ENCODE data around the gene PDE10A. TPM values are rescaled to one million over a fixed set of nuclear protein-coding genes. Genes with fewer than 3 reads are reported as not detected.

Gene PDE10A
- total and polyA plus RNA-seq, 4 donors: 1.0 to 6.2 (median 3.0) TPM

- DNase-seq: no peak
- no peak overlapping the region for H3K27ac ChIP-seq (ENCODE audit: low read depth in 1 of 2, low read length in 1 of 2)
- ATAC-seq (ENCODE audit: insufficient read depth, low FRiP score): no peak
- TF ChIP-seq, protein P1, sequence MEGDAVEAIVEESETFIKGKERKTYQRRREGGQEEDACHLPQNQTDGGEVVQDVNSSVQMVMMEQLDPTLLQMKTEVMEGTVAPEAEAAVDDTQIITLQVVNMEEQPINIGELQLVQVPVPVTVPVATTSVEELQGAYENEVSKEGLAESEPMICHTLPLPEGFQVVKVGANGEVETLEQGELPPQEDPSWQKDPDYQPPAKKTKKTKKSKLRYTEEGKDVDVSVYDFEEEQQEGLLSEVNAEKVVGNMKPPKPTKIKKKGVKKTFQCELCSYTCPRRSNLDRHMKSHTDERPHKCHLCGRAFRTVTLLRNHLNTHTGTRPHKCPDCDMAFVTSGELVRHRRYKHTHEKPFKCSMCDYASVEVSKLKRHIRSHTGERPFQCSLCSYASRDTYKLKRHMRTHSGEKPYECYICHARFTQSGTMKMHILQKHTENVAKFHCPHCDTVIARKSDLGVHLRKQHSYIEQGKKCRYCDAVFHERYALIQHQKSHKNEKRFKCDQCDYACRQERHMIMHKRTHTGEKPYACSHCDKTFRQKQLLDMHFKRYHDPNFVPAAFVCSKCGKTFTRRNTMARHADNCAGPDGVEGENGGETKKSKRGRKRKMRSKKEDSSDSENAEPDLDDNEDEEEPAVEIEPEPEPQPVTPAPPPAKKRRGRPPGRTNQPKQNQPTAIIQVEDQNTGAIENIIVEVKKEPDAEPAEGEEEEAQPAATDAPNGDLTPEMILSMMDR (IDR thresholded peaks at IDR 0.05; ENCODE audit: control extremely low read depth, extremely low read depth): no peak
- 88 to 91% methylated on average over 7 of the region's 7 CpGs for WGBS, 2 donors
- no peaks in the 10 kb centered on the region for H3K9me3 ChIP-seq (ENCODE audit: control insufficient read depth in 4 of 4, insufficient read depth in 3 of 4, low read length in 3 of 4)
- no peak overlapping the region for H3K4me3 ChIP-seq
- no peak overlapping the region for H3K9ac ChIP-seq (ENCODE audit: insufficient read depth in 1 of 2, low read length in 2 of 2)
- peaks cover 0 to 6% (median 0%) of the 10 kb centered on the region in 4 donors for H3K36me3 ChIP-seq (ENCODE audit: control insufficient read depth in 4 of 4, insufficient read depth in 4 of 4, low read length in 4 of 4)
- H3K27me3 ChIP-seq (ENCODE audit: control insufficient read depth in 3 of 3, insufficient read depth in 3 of 3, low read length in 2 of 3): no peaks in the 10 kb centered on the region
- H3K4me1 ChIP-seq (ENCODE audit: control insufficient read depth in 5 of 5, insufficient read depth in 5 of 5, low read length in 5 of 5): no peaks in the 10 kb centered on the region
These were observed 259.9 kb downstream of the PDE10A start for GRCh38 chr6:165403006-165403595.

GRCh38 chr6:165401092-165401491 lies 261.9 kb downstream of the PDE10A start:
- Histone ChIP-seq H3K9ac (ENCODE audit: insufficient read depth in 1 of 2, low read length in 2 of 2) (no peak overlapping the region), H3K27me3 (ENCODE audit: control insufficient read depth in 3 of 3, insufficient read depth in 3 of 3, low read length in 2 of 3) (no peaks in the 10 kb centered on the region), H3K9me3 (ENCODE audit: control insufficient read depth in 4 of 4, insufficient read depth in 3 of 4, low read length in 3 of 4) (no peaks in the 10 kb centered on the region), H3K4me1 (ENCODE audit: control insufficient read depth in 5 of 5, insufficient read depth in 5 of 5, low read length in 5 of 5) (no peaks in the 10 kb centered on the region), H3K36me3 (ENCODE audit: control insufficient read depth in 4 of 4, insufficient read depth in 4 of 4, low read length in 4 of 4) (peaks cover 0 to 6% (median 0%) of the 10 kb centered on the region in 4 donors), H3K27ac (ENCODE audit: low read depth in 1 of 2, low read length in 1 of 2) (no peak overlapping the region), H3K4me3 (no peak overlapping the region)
- TF ChIP-seq, protein P1 (IDR thresholded peaks at IDR 0.05; ENCODE audit: control extremely low read depth, extremely low read depth): no peak
- 80 to 86% methylated on average over 2 of the region's 2 CpGs for WGBS, 2 donors
- ATAC-seq (ENCODE audit: insufficient read depth, low FRiP score) (no peak), DNase-seq (no peak)

DNA sequence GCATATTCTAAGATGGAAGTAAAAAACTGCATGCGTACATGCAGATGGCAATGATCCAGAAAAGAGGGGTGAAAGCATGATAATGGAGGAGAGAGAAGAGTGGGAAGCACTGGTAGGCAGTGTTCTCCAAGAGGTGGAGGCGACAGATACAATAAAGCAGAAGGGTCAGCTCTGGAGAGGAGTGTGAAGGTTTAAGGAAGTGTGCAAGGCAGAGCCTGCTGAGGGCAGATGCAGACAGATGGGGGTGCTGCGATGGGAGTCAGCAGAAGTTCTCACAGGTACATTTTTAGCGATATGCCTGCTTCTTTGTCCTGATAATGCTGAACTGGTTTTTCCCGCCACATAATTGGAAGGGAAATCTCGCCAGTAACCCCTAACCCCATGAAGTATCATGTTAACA lies 272.6 kb downstream of the PDE10A start:
- no peak overlapping the region for H3K4me3 ChIP-seq
- WGBS, 2 donors: 88 to 92% methylated on average over 6 of the region's 6 CpGs
- H3K9ac ChIP-seq (ENCODE audit: insufficient read depth in 1 of 2, low read length in 2 of 2): no peak overlapping the region
- H3K9me3 ChIP-seq (ENCODE audit: control insufficient read depth in 4 of 4, insufficient read depth in 3 of 4, low read length in 3 of 4): no peaks in the 10 kb centered on the region
- no peaks in the 10 kb centered on the region for H3K4me1 ChIP-seq (ENCODE audit: control insufficient read depth in 5 of 5, insufficient read depth in 5 of 5, low read length in 5 of 5)
- ATAC-seq (ENCODE audit: insufficient read depth, low FRiP score): no peak
- TF ChIP-seq, protein P1 (IDR thresholded peaks at IDR 0.05; ENCODE audit: control extremely low read depth, extremely low read depth): no peak
- no peak for DNase-seq
- H3K27ac ChIP-seq (ENCODE audit: low read depth in 1 of 2, low read length in 1 of 2): no peak overlapping the region
- H3K27me3 ChIP-seq (ENCODE audit: control insufficient read depth in 3 of 3, insufficient read depth in 3 of 3, low read length in 2 of 3): no peaks in the 10 kb centered on the region
- peaks cover 0 to 26% (median 1%) of the 10 kb centered on the region in 4 donors for H3K36me3 ChIP-seq (ENCODE audit: control insufficient read depth in 4 of 4, insufficient read depth in 4 of 4, low read length in 4 of 4)

DNA sequence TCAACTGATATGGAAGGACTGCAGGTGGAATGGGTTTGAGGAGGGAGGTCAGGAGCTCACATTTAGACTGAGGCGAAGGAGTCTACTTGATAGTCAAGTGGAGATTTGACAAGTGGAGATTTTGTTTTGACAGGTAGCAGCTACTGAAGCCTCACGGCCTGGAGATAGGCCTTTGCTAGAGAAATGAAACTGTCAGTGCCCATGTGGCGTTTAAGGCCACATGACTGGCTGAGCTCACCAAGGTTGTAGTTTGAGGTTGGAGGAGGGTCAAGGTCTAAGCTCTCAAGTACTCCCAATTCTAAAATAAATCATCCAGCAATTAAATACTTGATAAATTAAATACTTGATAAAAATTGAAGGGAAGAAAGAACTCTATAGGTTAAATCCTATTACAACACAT lies 273.5 kb downstream of the PDE10A start:
- no peak overlapping the region for H3K27ac ChIP-seq (ENCODE audit: low read depth in 1 of 2, low read length in 1 of 2)
- H3K4me1 ChIP-seq (ENCODE audit: control insufficient read depth in 5 of 5, insufficient read depth in 5 of 5, low read length in 5 of 5): no peaks in the 10 kb centered on the region
- H3K27me3 ChIP-seq (ENCODE audit: control insufficient read depth in 3 of 3, insufficient read depth in 3 of 3, low read length in 2 of 3): no peaks in the 10 kb centered on the region
- DNase-seq (no peak), ATAC-seq (ENCODE audit: insufficient read depth, low FRiP score) (no peak)
- no peaks in the 10 kb centered on the region for H3K9me3 ChIP-seq (ENCODE audit: control insufficient read depth in 4 of 4, insufficient read depth in 3 of 4, low read length in 3 of 4)
- H3K4me3 ChIP-seq: no peak overlapping the region
- TF ChIP-seq, protein P1 (IDR thresholded peaks at IDR 0.05; ENCODE audit: control extremely low read depth, extremely low read depth): no peak
- WGBS, 2 donors: 63 to 84% methylated on average over 3 of the region's 3 CpGs
- peaks cover 0 to 22% (median 1%) of the 10 kb centered on the region in 4 donors for H3K36me3 ChIP-seq (ENCODE audit: control insufficient read depth in 4 of 4, insufficient read depth in 4 of 4, low read length in 4 of 4)
- no peak overlapping the region for H3K9ac ChIP-seq (ENCODE audit: insufficient read depth in 1 of 2, low read length in 2 of 2)
